Measurements from ENCODE around the gene ADAMTS12. TPM values are rescaled to one million over a fixed set of nuclear protein-coding genes. Genes with fewer than 3 reads are reported as not detected.

ADAMTS12 gene
- total RNA-seq, 1 experiment from 2014 or later, result 6.2 TPM

- H4K8ac ChIP-seq (replicated peaks; ENCODE audit: insufficient read length, low read depth, low read length), result no peak overlapping the region
- TF ChIP-seq CTCF (conservative IDR thresholded peaks at IDR 0.05), result no peak
- H3K27ac ChIP-seq (ENCODE audit: insufficient read length, low read depth, low read length), result no peak overlapping the region
- H3K9me3 Mint-ChIP-seq, result peaks cover 4 to 14% of the 10 kb centered on the region in 2 experiments
- H3K9me3 ChIP-seq (ENCODE audit: control insufficient read depth, low read depth, low read length), result no peaks in the 10 kb centered on the region
- H3K79me1 ChIP-seq (ENCODE audit: insufficient read depth, low read depth, low read length, poor library complexity, severe bottlenecking), result no peaks in the 10 kb centered on the region
- H2BK20ac ChIP-seq (ENCODE audit: low read depth, low read length, poor library complexity, severe bottlenecking), result no peak overlapping the region
- peaks cover 5 to 14% (median 11%) of the 10 kb centered on the region in 3 experiments for H3K36me3 Mint-ChIP-seq (ENCODE audit: insufficient read depth in 1 of 3, low read depth in 3 of 3)
- no peak overlapping the region for H3K14ac ChIP-seq (ENCODE audit: insufficient read depth, low read length)
- H3K18ac ChIP-seq (ENCODE audit: insufficient read length, low read depth, low read length), result no peak overlapping the region
- H3K56ac ChIP-seq (ENCODE audit: insufficient read length, low read depth, low read length), result no peak overlapping the region
- no peaks in the 10 kb centered on the region for H3K27me3 Mint-ChIP-seq (ENCODE audit: low read depth)
- no peaks in the 10 kb centered on the region for H4K20me1 ChIP-seq (ENCODE audit: control insufficient read depth, insufficient read depth, insufficient read length)
- H2BK5ac ChIP-seq (ENCODE audit: insufficient read length, low read length), result no peak overlapping the region
- no peak overlapping the region for H3K4ac ChIP-seq (ENCODE audit: low read depth, low read length)
- H3K23me2 ChIP-seq (ENCODE audit: insufficient read length, low read depth, low read length, poor library complexity, severe bottlenecking), result no peaks in the 10 kb centered on the region
- no peak overlapping the region for H2BK120ac ChIP-seq (ENCODE audit: low read depth, low read length, poor library complexity, severe bottlenecking)
- H3T11ph ChIP-seq (ENCODE audit: low read length), result no peak overlapping the region
- H2AK5ac ChIP-seq (ENCODE audit: insufficient read length, low read length), result no peak overlapping the region
- no peak overlapping the region for H3K4me3 Mint-ChIP-seq
- peaks cover 0 to 8% of the 10 kb centered on the region in 2 experiments; a peak in 1 of 4 replicates for H3K4me1 Mint-ChIP-seq
- no peaks in the 10 kb centered on the region for H3K79me2 ChIP-seq (ENCODE audit: insufficient read depth, low read length)
- no peak overlapping the region for H3K9ac ChIP-seq (ENCODE audit: extremely low read depth, insufficient read length, low read length)
- peaks cover 2% of the 10 kb centered on the region; the same call in 1 of the 2 replicates for H3K4me1 ChIP-seq (ENCODE audit: insufficient read depth, low read length)
- no peak overlapping the region for H3K23ac ChIP-seq (ENCODE audit: insufficient read length, low read depth, low read length)
- no peak overlapping the region for H4K5ac ChIP-seq (ENCODE audit: insufficient read length, low read depth, low read length)
- H2AFZ ChIP-seq (ENCODE audit: low read length), result no peak overlapping the region
- no CpG with 5 or more reads among the region's 2 CpGs for WGBS (ENCODE audit: extremely low coverage, insufficient read length, low lambda C conversion rate)
- H3K27me3 ChIP-seq (ENCODE audit: insufficient read depth, low read length), result no peaks in the 10 kb centered on the region
- no peak for DNase-seq
- H4K91ac ChIP-seq (ENCODE audit: insufficient read length, low read depth, low read length), result no peak overlapping the region
- H2BK15ac ChIP-seq (ENCODE audit: low read depth, low read length), result no peak overlapping the region
- no peak overlapping the region for H3K4me2 ChIP-seq (ENCODE audit: insufficient read depth, insufficient read length, low read length)
- H3K27ac Mint-ChIP-seq, result no peak overlapping the region
- no peak overlapping the region for H2BK12ac ChIP-seq (ENCODE audit: insufficient read length, low read depth, low read length)
Observed at GRCh38 chr5:33713136-33713765, 178.5 kb downstream of the ADAMTS12 start.

All from H9 (cell line).